Measurements from ENCODE around the gene WBP2. TPM values are rescaled to one million over a fixed set of nuclear protein-coding genes. Genes with fewer than 3 reads are reported as not detected.
"Not testable (repeated sequence)": the region's sequence is repeated elsewhere in the genome, so short reads cannot be mapped to it uniquely, and the experiment has no call there.

Gene WBP2
- total RNA-seq, 1 experiment from 2014 or later = 132 TPM

DNA sequence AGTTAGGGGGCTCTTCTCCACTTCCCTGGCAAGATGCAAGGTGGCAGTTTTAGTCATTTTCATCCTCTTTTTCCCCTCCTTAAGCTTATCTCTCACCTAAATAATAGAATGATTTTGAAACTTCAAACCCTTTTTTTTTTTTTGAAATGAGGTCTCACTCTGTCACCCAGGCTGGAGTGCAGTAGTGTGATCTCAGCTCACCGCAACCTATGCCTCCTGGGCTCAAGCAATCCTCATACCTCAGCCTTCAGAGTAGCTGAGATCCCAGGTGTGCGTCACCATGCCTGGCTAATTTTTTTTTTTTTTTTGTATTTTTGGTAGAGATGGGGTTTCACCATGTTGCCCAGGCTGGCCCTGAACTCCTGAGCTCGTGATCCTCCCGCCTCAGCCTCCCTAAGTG is 9.8 kb upstream of the WBP2 start:
- H3K4me2 ChIP-seq (ENCODE audit: low read length); ATAC-seq; H3K9me3 ChIP-seq (ENCODE audit: control insufficient read depth in 1 of 2, insufficient read depth in 1 of 2, low read depth in 1 of 2, low read length in 2 of 2); H3K4me3 ChIP-seq (replicated peaks in 1 of 2; ENCODE audit: low read depth in 1 of 2, low read length in 2 of 2); H3K27me3 ChIP-seq (ENCODE audit: insufficient read depth, low read length); H3K27ac ChIP-seq (ENCODE audit: low read depth, low read length); H3K36me3 ChIP-seq (ENCODE audit: control insufficient read depth in 1 of 2, insufficient read depth in 2 of 2, low read length in 2 of 2); CTCF ChIA-PET; H3K79me2 ChIP-seq (ENCODE audit: insufficient read depth, low read length); H3K9ac ChIP-seq (ENCODE audit: low read length); H4K20me1 ChIP-seq (ENCODE audit: insufficient read depth); H3K9me2 ChIP-seq (ENCODE audit: insufficient read depth); DNase-seq (ENCODE audit: low read depth, low spot score); BruUV-seq (replicated peaks); H2AFZ ChIP-seq (ENCODE audit: low read depth, low read length, poor library complexity, severe bottlenecking); intact Hi-C loops (cut with micrococcal nuclease): not testable (repeated sequence)
- RAD21 ChIA-PET (ENCODE audit: low non-redundant PET in 1 of 2, low total read pairs in 2 of 2, uncharacterized antibody in 2 of 2, unreplicated experiment in 2 of 2) = interaction anchor here in 1 of 2 experiments (0.7 kb wide), 1 partner anchor 13 kb away, joined by 4 read pairs; no protein-coding TSS in a partner anchor
- POLR2A ChIA-PET = interaction anchor here (1.0 to 1.3 kb wide), 2 partner anchors 9 to 11 kb away, joined by 3 to 4 read pairs; partner anchors contain the start of gene WBP2
- H3K4me1 ChIP-seq (ENCODE audit: control insufficient read depth in 1 of 2, insufficient read depth in 2 of 2, low read length in 2 of 2) = peaks cover 20 to 34% of the 10 kb centered on the region in 2 experiments

GRCh38 chr17:75864448-75864871 is 9.3 kb upstream of the WBP2 start:
- ChIA-PET POLR2A (interaction anchor here (1.0 to 1.3 kb wide), 2 partner anchors 9 to 11 kb away, joined by 3 to 4 read pairs; partner anchors contain the start of gene WBP2), RAD21 (ENCODE audit: low non-redundant PET in 1 of 2, low total read pairs in 2 of 2, uncharacterized antibody in 2 of 2, unreplicated experiment in 2 of 2) (no interaction called here), CTCF (no interaction called here)
- Histone ChIP-seq H3K9me2 (ENCODE audit: insufficient read depth) (no peaks in the 10 kb centered on the region), H3K9me3 (ENCODE audit: control insufficient read depth in 1 of 2, insufficient read depth in 1 of 2, low read depth in 1 of 2, low read length in 2 of 2) (no peaks in the 10 kb centered on the region), H3K9ac (ENCODE audit: low read length) (no peak overlapping the region), H3K27ac (ENCODE audit: low read depth, low read length) (no peak overlapping the region), H3K4me2 (ENCODE audit: low read length) (no peak overlapping the region), H3K4me3 (replicated peaks in 1 of 2; ENCODE audit: low read depth in 1 of 2, low read length in 2 of 2) (no peak overlapping the region), H3K4me1 (ENCODE audit: control insufficient read depth in 1 of 2, insufficient read depth in 2 of 2, low read length in 2 of 2) (peaks cover 20 to 34% of the 10 kb centered on the region in 2 experiments), H2AFZ (ENCODE audit: low read depth, low read length, poor library complexity, severe bottlenecking) (no peak overlapping the region), H3K36me3 (ENCODE audit: control insufficient read depth in 1 of 2, insufficient read depth in 2 of 2, low read length in 2 of 2) (no peaks in the 10 kb centered on the region), H3K27me3 (ENCODE audit: insufficient read depth, low read length) (no peaks in the 10 kb centered on the region), H3K79me2 (ENCODE audit: insufficient read depth, low read length) (no peaks in the 10 kb centered on the region), H4K20me1 (ENCODE audit: insufficient read depth) (no peaks in the 10 kb centered on the region)
- TF ChIP-seq FOSL1 (IDR thresholded peaks at IDR 0.05; ENCODE audit: low read depth) = no peak
- no peak for TF ChIP-seq REST (IDR thresholded peaks at IDR 0.05; ENCODE audit: low read depth)
- ATAC-seq = no peak
- no TSS peak for BruUV-seq (replicated peaks)
- intact Hi-C loops (cut with micrococcal nuclease) = no loop called here
- no peak for DNase-seq (ENCODE audit: low read depth, low spot score)

Data from HCT116 (cell line).